GM12872 (cell line): ENCODE results near the gene PRND.

ENCODE experiments used
- CTCF ChIP-seq: IDR thresholded peaks from 3 replicates; pipeline ENCODE4 v1.5.1; 2011; ENCODE audit warnings: low read depth, mild to moderate bottlenecking, low read length, moderate library complexity; ENCODE audit not compliant: insufficient read depth

PRND gene

GRCh38 chr20:4766631-4767030 is 44.9 kb downstream of the PRND start:
- TF ChIP-seq CTCF, result no peak

- no peak for TF ChIP-seq CTCF
Measured at GRCh38 chr20:4767084-4767483, 45.4 kb downstream of the PRND start.

GRCh38 chr20:4769328-4769727 is 47.6 kb downstream of the PRND start:
- no peak for TF ChIP-seq CTCF

- no peak for TF ChIP-seq CTCF
Measured at GRCh38 chr20:4770026-4770425, 48.3 kb downstream of the PRND start.

GRCh38 chr20:4771004-4771403 is 49.3 kb downstream of the PRND start:
- TF ChIP-seq CTCF, result no peak

- no peak for TF ChIP-seq CTCF
Measured at GRCh38 chr20:4772132-4772531, 50.4 kb downstream of the PRND start.

- TF ChIP-seq CTCF, result no peak
Measured at GRCh38 chr20:4773736-4774135, 52.0 kb downstream of the PRND start.

GRCh38 chr20:4774207-4774606 is 52.5 kb downstream of the PRND start:
- no peak for TF ChIP-seq CTCF
